Stimulated activated CD8-positive, alpha-beta memory T cell treated with anti-CD3 and anti-CD28 coated beads, Interleukin-4, amount 100 ng/mL, for 1 hour (primary cell): ENCODE measurements around the gene PRPSAP2.

Experiments
- DNase-seq, 2 donors: peaks; one replicate each; pipeline ENCODE4 v3.0.0-alpha.2; 2020; ENCODE audit warnings: low read depth in 2 of 2, low spot score in 1 of 2

Gene PRPSAP2

GRCh38 chr17:18977646-18978045 lies 119.7 kb downstream of the PRPSAP2 start:
- DNase-seq: no peak

- DNase-seq: no peak
Measured at GRCh38 chr17:18978050-18978449, 120.1 kb downstream of the PRPSAP2 start.

GRCh38 chr17:18978655-18979054 lies 120.7 kb downstream of the PRPSAP2 start:
- DNase-seq: no peak
